ENCODE measurements around the gene TCTN3.

DNA sequence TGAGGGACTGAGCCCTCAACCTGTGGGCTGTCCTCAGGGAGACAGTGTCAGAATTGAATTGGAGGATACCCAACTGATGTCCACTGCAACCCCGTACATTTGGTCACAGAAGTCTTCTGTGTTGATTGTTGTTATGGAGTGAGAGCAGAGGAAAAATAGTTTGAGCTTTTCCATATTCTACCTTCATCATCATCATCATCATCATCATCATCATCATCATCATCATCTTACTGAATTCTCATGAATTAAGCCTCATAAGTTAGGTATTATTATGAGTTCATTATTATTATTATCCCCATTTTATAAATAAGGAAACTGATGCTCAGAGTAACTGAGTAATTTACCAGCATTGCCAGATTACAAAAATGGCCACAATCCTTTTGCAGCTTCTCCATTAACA, 45.6 kb downstream of the TCTN3 start:
- TF ChIP-seq SRF (IDR thresholded peaks at IDR 0.05; ENCODE audit: low read depth, low read length): no peak
- TF ChIP-seq U2AF2 (IDR thresholded peaks at IDR 0.05; ENCODE audit: low read depth, low read length): no peak
- TF ChIP-seq SYNCRIP (IDR thresholded peaks at IDR 0.05; ENCODE audit: insufficient read depth, low read depth, low read length): no peak
- TF ChIP-seq ZNF652 (CRISPR knock-in tag; IDR thresholded peaks at IDR 0.05; ENCODE audit: borderline replicate concordance, low read depth): no peak
- TF ChIP-seq, protein P1, sequence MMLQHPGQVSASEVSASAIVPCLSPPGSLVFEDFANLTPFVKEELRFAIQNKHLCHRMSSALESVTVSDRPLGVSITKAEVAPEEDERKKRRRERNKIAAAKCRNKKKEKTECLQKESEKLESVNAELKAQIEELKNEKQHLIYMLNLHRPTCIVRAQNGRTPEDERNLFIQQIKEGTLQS (CRISPR knock-in tag; IDR thresholded peaks at IDR 0.05): no peak
- no peak for TF ChIP-seq ZNF747 (CRISPR knock-in tag; IDR thresholded peaks at IDR 0.05; ENCODE audit: borderline replicate concordance)
- no peak for TF ChIP-seq CERS6 (CRISPR knock-in tag; IDR thresholded peaks at IDR 0.05)
- no peak for TF ChIP-seq KLF6 (CRISPR knock-in tag; IDR thresholded peaks at IDR 0.05)
- no peak for TF ChIP-seq SNRNP70 (IDR thresholded peaks at IDR 0.05; ENCODE audit: low read depth, low read length)
- no peak for TF ChIP-seq POLR2A (IDR thresholded peaks at IDR 0.05; ENCODE audit: insufficient read depth in 1 of 2, low read depth in 2 of 2, low read length in 2 of 2)
- no peak for TF ChIP-seq PBX2 (CRISPR knock-in tag; IDR thresholded peaks at IDR 0.05)
- TF ChIP-seq EP300 (IDR thresholded peaks at IDR 0.05; ENCODE audit: low read depth in 2 of 2, low read length in 2 of 2): no peak
- TF ChIP-seq EP300 (CRISPR knock-in tag; IDR thresholded peaks at IDR 0.05; ENCODE audit: borderline replicate concordance): no peak
- no peak for TF ChIP-seq NR1H2 (CRISPR knock-in tag; IDR thresholded peaks at IDR 0.05; ENCODE audit: borderline replicate concordance, low read depth)

Data from HepG2 (cell line).